Thymus (tissue), 14 donors: ENCODE measurements around the gene GRN. TPM values are rescaled to one million over a fixed set of nuclear protein-coding genes. Genes with fewer than 3 reads are reported as not detected.

Source experiments
- DNase-seq, 9 donors: peaks; one replicate each; pipeline ENCODE4 v3.0.0-alpha.2; 2013; ENCODE audit warnings: low spot score in 9 of 9, low read depth in 6 of 9, missing footprints in 1 of 9
- H3K27ac ChIP-seq, 2 donors: one replicate each; pipeline ENCODE4 v1.5.1; 2013; ENCODE audit warnings: control low read depth in 1 of 2, low read depth in 1 of 2, low read length in 1 of 2, mild to moderate bottlenecking in 1 of 2, moderate library complexity in 1 of 2
- H3K27me3 ChIP-seq, 2 donors: one replicate each; pipeline ENCODE4 v1.5.1; 2013; ENCODE audit warnings: low read length in 1 of 2; ENCODE audit not compliant: control insufficient read depth in 2 of 2, insufficient read depth in 1 of 2
- H3K36me3 ChIP-seq, 2 donors: one replicate each; pipeline ENCODE4 v1.5.1; 2013; ENCODE audit warnings: low read length in 1 of 2, mild to moderate bottlenecking in 1 of 2, moderate library complexity in 1 of 2; ENCODE audit not compliant: control insufficient read depth in 2 of 2, insufficient read depth in 2 of 2
- H3K4me1 ChIP-seq, 2 donors: one replicate each; pipeline ENCODE4 v1.5.1; 2013; ENCODE audit warnings: low read length in 2 of 2; ENCODE audit not compliant: control insufficient read depth in 2 of 2, insufficient read depth in 2 of 2
- H3K4me3 ChIP-seq, 2 donors: one replicate each; pipeline ENCODE4 v1.5.1; 2013; ENCODE audit warnings: low read length in 2 of 2, control low read depth in 1 of 2, mild to moderate bottlenecking in 1 of 2
- H3K9me3 ChIP-seq, 2 donors: one replicate each; pipeline ENCODE4 v1.5.1; 2013; ENCODE audit warnings: low read length in 1 of 2, mild to moderate bottlenecking in 1 of 2; ENCODE audit not compliant: control insufficient read depth in 2 of 2, insufficient read depth in 1 of 2
- WGBS: extraction: QIAGEN DNeasy Blood & Tissue Kit; methylation state at CpG from one replicate; pipeline ENCODE4 v1.1.7; 2013; 5-methylcytosine and 5-hydroxymethylcytosine counted together
- long read RNA-seq, 10 donors: transcript quantifications; one replicate each; lab custom pipeline, GENCODE V29; 2026
- polyA plus RNA-seq: library from polyadenylated mRNA; stranded (reverse); fragments of 200-250 nt; gene quantifications from one replicate; pipeline ENCODE4 v1.2.3, GENCODE V29; 2013
- total RNA-seq: library from RNA; stranded (reverse); fragments of 120-200 nt; gene quantifications from one replicate; pipeline ENCODE4 v1.2.4, GENCODE V29; 2013
- donor health status: healthy.

GRN gene
- total RNA-seq, result 74.8 TPM
- 93.0 TPM for polyA plus RNA-seq
- long read RNA-seq, donor 1, transcript GRN-201 (13 exons, 2,342 nt), result major isoform, 6 of 7 reads
- long read RNA-seq, donor 1, partial matches to known transcripts, result 0 of 7 reads
- long read RNA-seq, donor 1, other reads (novel, unspliced or antisense), result 0 of 7 reads
- long read RNA-seq, donor 2, result 0 reads
- long read RNA-seq, donor 3, transcript GRN-201 (13 exons, 2,342 nt), result major isoform, 26 of 56 reads
- long read RNA-seq, donor 3, partial matches to known transcripts, result 24 of 56 reads
- long read RNA-seq, donor 3, other reads (novel, unspliced or antisense), result 5 of 56 reads
- long read RNA-seq, donor 4, transcript GRN-201 (13 exons, 2,342 nt), result major isoform, 30 of 76 reads
- long read RNA-seq, donor 4, partial matches to known transcripts, result 41 of 76 reads
- long read RNA-seq, donor 4, other reads (novel, unspliced or antisense), result 5 of 76 reads
- long read RNA-seq, donor 5, transcript GRN-201 (13 exons, 2,342 nt), result major isoform, 76 of 170 reads
- long read RNA-seq, donor 5, partial matches to known transcripts, result 92 of 170 reads
- long read RNA-seq, donor 5, other reads (novel, unspliced or antisense), result 0 of 170 reads
- long read RNA-seq, donor 6, transcript GRN-201 (13 exons, 2,342 nt), result major isoform, 38 of 44 reads
- long read RNA-seq, donor 6, partial matches to known transcripts, result 5 of 44 reads
- long read RNA-seq, donor 6, other reads (novel, unspliced or antisense), result 0 of 44 reads
- long read RNA-seq, donor 7, transcript GRN-201 (13 exons, 2,342 nt), result major isoform, 29 of 48 reads
- long read RNA-seq, donor 7, partial matches to known transcripts, result 18 of 48 reads
- long read RNA-seq, donor 7, other reads (novel, unspliced or antisense), result 0 of 48 reads
- long read RNA-seq, donor 8, transcript GRN-201 (13 exons, 2,342 nt), result major isoform, 22 of 30 reads
- long read RNA-seq, donor 8, partial matches to known transcripts, result 6 of 30 reads
- long read RNA-seq, donor 8, other reads (novel, unspliced or antisense), result 0 of 30 reads
- long read RNA-seq, donor 9, transcript GRN-201 (13 exons, 2,342 nt), result major isoform, 20 of 40 reads
- long read RNA-seq, donor 9, partial matches to known transcripts, result 19 of 40 reads
- long read RNA-seq, donor 9, other reads (novel, unspliced or antisense), result 0 of 40 reads
- long read RNA-seq, donor 10, transcript GRN-201 (13 exons, 2,342 nt), result major isoform, 21 of 54 reads
- long read RNA-seq, donor 10, partial matches to known transcripts, result 29 of 54 reads
- long read RNA-seq, donor 10, other reads (novel, unspliced or antisense), result 0 of 54 reads

- H3K9me3 ChIP-seq, result no peaks in the 10 kb centered on the region
- peaks cover 0 to 33% of the 10 kb centered on the region in 2 donors for H3K27me3 ChIP-seq
- H3K36me3 ChIP-seq, result peaks cover 0 to 5% of the 10 kb centered on the region in 2 donors
- peak within 1 kb of the TSS; percentile 62 to 66 for H3K4me3 ChIP-seq
- H3K4me1 ChIP-seq, result peaks cover 4 to 27% of the 10 kb centered on the region in 2 donors
- under 1% methylated on average over 26 of the region's 26 CpGs for WGBS
- peak within 1 kb of the TSS; percentile 63 to 69 for H3K27ac ChIP-seq
- DNase-seq, result peak; percentile 68 to 90 (median 81)
Measured at GRCh38 chr17:44344939-44345453, at the start of gene GRN. GRN (plus strand) TSS chr17:44345302; CDS start chr17:44349165, 3,863 bp downstream.

- 93% methylated on average over 3 of the region's 3 CpGs for WGBS
- H3K4me1 ChIP-seq, result no peaks in the 10 kb centered on the region
- no peak for DNase-seq
- H3K27ac ChIP-seq, result no peak overlapping the region
- H3K27me3 ChIP-seq, result peaks cover 0 to 7% of the 10 kb centered on the region in 2 donors
- H3K9me3 ChIP-seq, result no peaks in the 10 kb centered on the region
- H3K4me3 ChIP-seq, result no peak overlapping the region
- H3K36me3 ChIP-seq, result no peaks in the 10 kb centered on the region
Measured at GRCh38 chr17:44297975-44298374, 47.1 kb upstream of the GRN start.

GRCh38 chr17:44304651-44305050, 40.5 kb upstream of the GRN start:
- Histone ChIP-seq H3K27me3 (peaks cover 3 to 54% of the 10 kb centered on the region in 2 donors), H3K4me1 (peaks cover 9 to 17% of the 10 kb centered on the region in 2 donors)
- DNase-seq, result no peak

GRCh38 chr17:44307387-44308186, 37.5 kb upstream of the GRN start:
- Histone ChIP-seq H3K4me1 (peaks cover 9 to 17% of the 10 kb centered on the region in 2 donors), H3K4me3 (peak overlapping the region in 1 of 2 donors; percentile 47), H3K27me3 (peaks cover 3 to 79% of the 10 kb centered on the region in 2 donors), H3K27ac (peak overlapping the region in 1 of 2 donors; percentile 9), H3K9me3 (no peaks in the 10 kb centered on the region), H3K36me3 (no peaks in the 10 kb centered on the region)
- 7% methylated on average over 26 of the region's 26 CpGs for WGBS
- DNase-seq, result peak in 1 of 9 donors; percentile 15

More at GRCh38 chr17:44304651-44305050, 40.5 kb upstream of the GRN start:
- no peak overlapping the region for H3K27ac ChIP-seq
- no peaks in the 10 kb centered on the region for H3K9me3 ChIP-seq
- H3K4me3 ChIP-seq, result no peak overlapping the region
- H3K36me3 ChIP-seq, result no peaks in the 10 kb centered on the region

- peak within 1 kb of the TSS in 1 of 2 donors; percentile 9 for H3K27ac ChIP-seq
Measured at GRCh38 chr17:44308320-44308818, 36.7 kb upstream of the GRN start, which contains the start of gene RUNDC3A. RUNDC3A (plus strand) TSS chr17:44308601; CDS start chr17:44308833, 232 bp downstream.

GRCh38 chr17:44308865-44309264, 36.2 kb upstream of the GRN start:
- no peaks in the 10 kb centered on the region for H3K36me3 ChIP-seq
- H3K4me3 ChIP-seq, result peak overlapping the region in 1 of 2 donors; percentile 18
- DNase-seq, result peak in 1 of 9 donors; percentile 20
- peaks cover 9 to 17% of the 10 kb centered on the region in 2 donors for H3K4me1 ChIP-seq
- 3% methylated on average over 15 of the region's 15 CpGs for WGBS
- H3K27ac ChIP-seq, result no peak overlapping the region
- H3K27me3 ChIP-seq, result peaks cover 3 to 89% of the 10 kb centered on the region in 2 donors
- H3K9me3 ChIP-seq, result no peaks in the 10 kb centered on the region

More at GRCh38 chr17:44308320-44308818, 36.7 kb upstream of the GRN start, which contains the start of gene RUNDC3A:
- peaks cover 3 to 86% of the 10 kb centered on the region in 2 donors for H3K27me3 ChIP-seq
- no peaks in the 10 kb centered on the region for H3K9me3 ChIP-seq
- peaks cover 9 to 17% of the 10 kb centered on the region in 2 donors for H3K4me1 ChIP-seq
- H3K36me3 ChIP-seq, result no peaks in the 10 kb centered on the region
- peak; percentile 68 to 94 (median 88) for DNase-seq
- H3K4me3 ChIP-seq, result peak within 1 kb of the TSS in 1 of 2 donors; percentile 47
- WGBS, result 2% methylated on average over 39 of the region's 39 CpGs

GRCh38 chr17:44309472-44309871, 35.6 kb upstream of the GRN start:
- no peak for DNase-seq
- Histone ChIP-seq H3K4me3 (no peak overlapping the region), H3K4me1 (peaks cover 9 to 17% of the 10 kb centered on the region in 2 donors), H3K27ac (peak overlapping the region in 1 of 2 donors; percentile 2), H3K9me3 (no peaks in the 10 kb centered on the region), H3K36me3 (no peaks in the 10 kb centered on the region), H3K27me3 (peaks cover 9 to 91% of the 10 kb centered on the region in 2 donors)
- WGBS, result 80% methylated on average over 5 of the region's 5 CpGs
